Measurements from ENCODE around the gene INO80E. TPM values are rescaled to one million over a fixed set of nuclear protein-coding genes. Genes with fewer than 3 reads are reported as not detected.

The INO80E gene
- total and polyA plus RNA-seq, 2 of the 8 experiments (the other 6 are each of a cell fraction or from before 2014, with no cell fraction given) = 43.0 to 91.2 TPM

DNA sequence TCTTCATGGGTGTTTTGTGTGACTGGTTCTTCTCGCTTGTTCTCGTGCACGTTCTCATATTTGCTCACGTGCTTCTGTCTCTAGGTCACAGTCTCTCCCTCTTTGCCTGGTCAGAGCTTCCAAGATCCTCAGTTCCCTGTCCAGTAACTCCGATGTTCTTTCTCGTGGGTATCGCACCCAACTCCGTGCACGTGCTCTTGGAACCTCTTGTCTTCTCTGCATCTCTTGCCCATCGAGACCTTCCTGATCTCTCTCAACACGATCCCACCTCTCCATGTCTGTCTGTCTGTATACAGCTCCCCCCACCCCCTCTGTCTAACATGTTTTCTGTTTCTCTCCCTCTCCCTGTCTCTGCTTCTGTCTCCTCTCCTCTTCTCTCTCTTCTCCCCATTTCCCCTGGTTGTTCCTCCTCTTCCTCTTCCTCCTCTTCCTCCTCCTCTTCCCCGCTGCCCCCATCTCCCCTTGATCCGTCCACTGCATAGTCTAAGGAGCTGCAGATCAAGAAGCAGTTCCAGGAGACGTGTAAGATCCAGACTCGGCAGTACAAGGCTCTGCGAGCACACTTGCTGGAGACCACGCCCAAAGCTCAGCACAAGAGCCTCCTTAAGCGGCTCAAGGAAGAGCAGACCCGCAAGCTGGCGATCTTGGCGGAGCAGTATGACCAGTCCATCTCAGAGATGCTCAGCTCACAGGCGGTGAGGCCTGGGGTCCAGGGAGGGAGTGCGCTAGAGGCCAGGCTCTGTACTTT, 6.8 kb upstream of the INO80E start:
- H3K4me1 ChIP-seq (replicated peaks in 1 of 4; ENCODE audit: control insufficient read depth in 3 of 4, insufficient read depth in 4 of 4, low read length in 3 of 4) = no peaks in the 10 kb centered on the region
- no peak overlapping the region for H2AK5ac ChIP-seq (ENCODE audit: low read depth, low read length)
- no peak overlapping the region for H4K91ac ChIP-seq (replicated peaks; ENCODE audit: insufficient read length, low read length)
- H3K27me3 ChIP-seq (replicated peaks in 1 of 4; ENCODE audit: control insufficient read depth in 3 of 4, extremely low read depth in 1 of 4, insufficient read depth in 3 of 4, low read length in 3 of 4) = no peaks in the 10 kb centered on the region
- ChIA-PET POLR2A (ENCODE audit: partially characterized antibody) (interaction anchor here (0.5 to 1.0 kb wide), 5 partner anchors 10 to 195 kb away, joined by 3 to 4 read pairs (median 3); no protein-coding TSS in a partner anchor), CTCF (ENCODE audit: partially characterized antibody) (interaction anchor here (0.5 to 1.3 kb wide), 3 partner anchors 14 to 19 kb away, joined by 3 to 4 read pairs (median 3); no protein-coding TSS in a partner anchor)
- H3K79me1 ChIP-seq (ENCODE audit: low read depth, low read length) = no peaks in the 10 kb centered on the region
- H2BK20ac ChIP-seq (ENCODE audit: low read length) = no peak overlapping the region
- no peak for DNase-seq (ENCODE audit: low read depth in 1 of 2, low spot score in 2 of 2)
- no peak overlapping the region for H2BK15ac ChIP-seq (ENCODE audit: low read length)
- WGBS, 2 experiments (ENCODE audit: extremely low coverage in 1 of 2, insufficient coverage in 1 of 2, insufficient read length in 1 of 2, insufficient replicate concordance in 2 of 2, low coverage in 1 of 2, low lambda C conversion rate in 2 of 2, missing lambda C conversion rate in 1 of 2) = 91% methylated on average over 23 of the region's 23 CpGs; no CpG with 5 or more reads in 1 of the 2 experiments
- H3K4me3 ChIP-seq (ENCODE audit: extremely low read depth in 1 of 4, insufficient read depth in 2 of 4, low read depth in 3 of 4, low read length in 4 of 4) = no peak overlapping the region
- no peak overlapping the region for H3K14ac ChIP-seq (ENCODE audit: insufficient read length)
- no peak overlapping the region for H3K4me2 ChIP-seq (ENCODE audit: insufficient read depth in 1 of 2, low read depth in 2 of 2, low read length in 2 of 2)
- no peaks in the 10 kb centered on the region for H3K23me2 ChIP-seq (ENCODE audit: low read depth, low read length)
- no peak overlapping the region for H3K4ac ChIP-seq (replicated peaks; ENCODE audit: insufficient read length, low read depth, low read length)
- no peak overlapping the region for H3K56ac ChIP-seq (replicated peaks; ENCODE audit: insufficient read length, low read depth, low read length)
- H4K5ac ChIP-seq (ENCODE audit: insufficient read length, low read depth, low read length) = no peak overlapping the region
- no peak overlapping the region for H2BK120ac ChIP-seq (replicated peaks; ENCODE audit: low read depth, low read length)
- H3K27ac ChIP-seq (ENCODE audit: low read depth, low read length) = no peak overlapping the region
- H3K79me2 ChIP-seq (ENCODE audit: control insufficient read depth in 1 of 2, insufficient read depth in 2 of 2, low read length in 2 of 2) = no peaks in the 10 kb centered on the region
- 0 out of 7 replicates have a peak overlapping the region, but pooled peaks of 1 of the 4 experiments have one; percentile 10 for H3K9ac ChIP-seq (replicated peaks in 1 of 4; ENCODE audit: extremely low read depth in 1 of 4, low read depth in 3 of 4, low read length in 3 of 4)
- peaks cover 8 to 53% (median 32%) of the 10 kb centered on the region in 4 experiments for H3K36me3 ChIP-seq (ENCODE audit: control insufficient read depth in 2 of 4, insufficient read depth in 4 of 4, low read length in 3 of 4)
- H3K23ac ChIP-seq (ENCODE audit: insufficient read length) = no peak overlapping the region
- H2AFZ ChIP-seq (ENCODE audit: low read length) = no peak overlapping the region
- no peak overlapping the region for H3K18ac ChIP-seq (ENCODE audit: extremely low read depth, low read length)
- H2BK5ac ChIP-seq (ENCODE audit: low read depth, low read length) = no peak overlapping the region; the same call in 1 of the 2 replicates
- H4K20me1 ChIP-seq (replicated peaks in 1 of 2; ENCODE audit: control insufficient read depth in 1 of 2, insufficient read depth in 2 of 2, low read length in 2 of 2) = no peaks in the 10 kb centered on the region
- FAIRE-seq = no peak
- no peak overlapping the region for H4K8ac ChIP-seq (ENCODE audit: extremely low read depth, insufficient read depth, low read length)
- H3K9me3 ChIP-seq (ENCODE audit: insufficient read depth in 2 of 2, low read depth in 1 of 2, low read length in 1 of 2) = no peaks in the 10 kb centered on the region
- no peak overlapping the region for H2BK12ac ChIP-seq (ENCODE audit: low read depth, low read length)
- no peak for TF ChIP-seq TBP (IDR thresholded peaks at IDR 0.05; ENCODE audit: low read depth, low read length)
- no peak for TF ChIP-seq ZNF274 (IDR thresholded peaks at IDR 0.05; ENCODE audit: borderline replicate concordance, extremely low read depth, low read length)
- TF ChIP-seq RXRA (IDR thresholded peaks at IDR 0.05; ENCODE audit: insufficient read depth, low read depth, low read length) = no peak
